Omental fat pad (tissue), 4 donors: ENCODE data around the gene DDX51. TPM values are rescaled to one million over a fixed set of nuclear protein-coding genes. Genes with fewer than 3 reads are reported as not detected.

Experiments
- ATAC-seq: fragments of 150-250 bp; one replicate; pipeline ENCODE4 v1.9.1; 2016; ENCODE audit warnings: mild to moderate bottlenecking, moderate library complexity; ENCODE audit not compliant: low FRiP score
- DNase-seq: peaks from one replicate; pipeline ENCODE4 v3.0.0-alpha.2; 2019; ENCODE audit warnings: low spot score
- CTCF ChIP-seq, 3 donors: fragments of 450-650 bp; IDR thresholded peaks; one replicate each; pipeline ENCODE4 v1.5.1; 2016 to 2017; ENCODE audit warnings: antibody characterized with exemption in 3 of 3, mild to moderate bottlenecking in 3 of 3, moderate library complexity in 2 of 3
- total RNA-seq, 4 donors: library from RNA; depleted of rRNA; stranded (reverse); fragments of >200 nt; gene quantifications; one replicate each; pipeline ENCODE4 v1.1.0, GENCODE V29; 2016

DDX51 gene
- total RNA-seq, 4 donors from 2014 or later, result 6.5 to 32.2 (median 10.4) TPM

- ATAC-seq (no peak), DNase-seq (no peak)
These were observed 34.2 kb upstream of the DDX51 start for GRCh38 chr12:132178316-132178715.

GRCh38 chr12:132176920-132177551, 32.9 kb upstream of the DDX51 start:
- DNase-seq, result no peak
- no peak for TF ChIP-seq CTCF (IDR thresholded peaks at IDR 0.05)
- ATAC-seq, result no peak

More at GRCh38 chr12:132178316-132178715, 34.2 kb upstream of the DDX51 start:
- no peak for TF ChIP-seq CTCF (IDR thresholded peaks at IDR 0.05)

- no peak for DNase-seq
- TF ChIP-seq CTCF (IDR thresholded peaks at IDR 0.05), result no peak
- ATAC-seq, result no peak
These were observed 32.3 kb upstream of the DDX51 start for GRCh38 chr12:132176385-132176919.

- no peak for ATAC-seq
- no peak for TF ChIP-seq CTCF (IDR thresholded peaks at IDR 0.05)
- DNase-seq, result no peak
These were observed 31.6 kb upstream of the DDX51 start for GRCh38 chr12:132175496-132176384.

- ATAC-seq, result no peak
- TF ChIP-seq CTCF (IDR thresholded peaks at IDR 0.05), result no peak
- no peak for DNase-seq
These were observed 30.8 kb upstream of the DDX51 start for GRCh38 chr12:132174839-132175490.

GRCh38 chr12:132174015-132174838, 30.1 kb upstream of the DDX51 start:
- ATAC-seq (no peak), DNase-seq (no peak)
- no peak for TF ChIP-seq CTCF (IDR thresholded peaks at IDR 0.05)
